GM04503 (cell line): ENCODE data around the gene MEAF6.
"Not testable (repeated sequence)": the region's sequence is repeated elsewhere in the genome, so short reads cannot be mapped to it uniquely, and the experiment has no call there.

Source experiments
- DNase-seq: peaks from one replicate; pipeline ENCODE4 v3.0.0-alpha.2; 2012; ENCODE audit warnings: low read depth

MEAF6 gene

GRCh38 chr1:37532418-37533156 is 18.0 kb upstream of the MEAF6 start:
- not testable (repeated sequence) for DNase-seq

GRCh38 chr1:37529888-37530287 is 15.3 kb upstream of the MEAF6 start:
- DNase-seq = not testable (repeated sequence)

GRCh38 chr1:37519613-37520012 is 5.0 kb upstream of the MEAF6 start:
- DNase-seq = no peak

- not testable (repeated sequence) for DNase-seq
Observed at GRCh38 chr1:37518929-37519328, 4.4 kb upstream of the MEAF6 start.

- DNase-seq = not testable (repeated sequence)
Observed at GRCh38 chr1:37518241-37518640, 3.7 kb upstream of the MEAF6 start.

- DNase-seq = no peak
Observed at GRCh38 chr1:37517569-37517968, 3.0 kb upstream of the MEAF6 start.

- DNase-seq = no peak
Observed at GRCh38 chr1:37515185-37516034, 844 bp upstream of the MEAF6 start.

- no peak for DNase-seq
Observed at GRCh38 chr1:37513795-37514349, 694 bp downstream of the MEAF6 start.

GRCh38 chr1:37509181-37509580 is 5.4 kb downstream of the MEAF6 start:
- DNase-seq = no peak

- DNase-seq = no peak
Observed at GRCh38 chr1:37506740-37507139, 7.8 kb downstream of the MEAF6 start.

GRCh38 chr1:37502791-37503190 is 11.8 kb downstream of the MEAF6 start:
- not testable (repeated sequence) for DNase-seq

- no peak for DNase-seq
Observed at GRCh38 chr1:37502104-37502503, 12.5 kb downstream of the MEAF6 start.

- no peak for DNase-seq
Observed at GRCh38 chr1:37501661-37502060, 12.9 kb downstream of the MEAF6 start.

- no peak for DNase-seq
Observed at GRCh38 chr1:37498872-37499617, 15.5 kb downstream of the MEAF6 start.

GRCh38 chr1:37497832-37498231 is 16.7 kb downstream of the MEAF6 start:
- DNase-seq = no peak

GRCh38 chr1:37495875-37496274 is 18.7 kb downstream of the MEAF6 start:
- no peak for DNase-seq

GRCh38 chr1:37493336-37494098 is 21.0 kb downstream of the MEAF6 start:
- no peak for DNase-seq

- DNase-seq = no peak
Observed at GRCh38 chr1:37487619-37487984, 27.0 kb downstream of the MEAF6 start.

GRCh38 chr1:37486680-37487618 is 27.6 kb downstream of the MEAF6 start:
- no peak for DNase-seq

GRCh38 chr1:37485902-37486679 is 28.5 kb downstream of the MEAF6 start:
- no peak for DNase-seq
